ENCODE measurements around the gene IRF2BPL. TPM values are rescaled to one million over a fixed set of nuclear protein-coding genes. Genes with fewer than 3 reads are reported as not detected.

The IRF2BPL gene
- polyA plus RNA-seq, 1 donor (not counting 4 experiments of a cell fraction or from before 2014, with no cell fraction given): 5.6 TPM

- no peaks in the 10 kb centered on the region for H3K79me2 ChIP-seq (ENCODE audit: control insufficient read depth, insufficient read depth, low read length)
- no peak overlapping the region for H2AFZ ChIP-seq (ENCODE audit: control insufficient read depth, low read length)
- H3K36me3 ChIP-seq (ENCODE audit: control insufficient read depth in 2 of 2, extremely low read depth in 1 of 2, insufficient read depth in 2 of 2, low read length in 2 of 2): no peaks in the 10 kb centered on the region
- H3K4me1 ChIP-seq (ENCODE audit: control insufficient read depth, extremely low read depth, insufficient read depth, low read length): peaks cover 46% of the 10 kb centered on the region
- dilution Hi-C loops (cut with MboI; ENCODE audit: extremely low pct_ligation_motif_present, low sequenced_read_pairs): no loop called here
- no peaks in the 10 kb centered on the region for H3K9me3 ChIP-seq (ENCODE audit: control insufficient read depth, low read depth, low read length)
- H3K4me2 ChIP-seq (ENCODE audit: control insufficient read depth, extremely low read depth, insufficient read depth, low read depth, low read length): no peak overlapping the region
- peak; percentile 86 for DNase-seq (ENCODE audit: low read depth, low spot score)
- no peaks in the 10 kb centered on the region for H3K27me3 ChIP-seq (ENCODE audit: control insufficient read depth, extremely low read depth, insufficient read depth, low read length)
- peak overlapping the region; percentile 7 for H3K27ac ChIP-seq (ENCODE audit: control insufficient read depth, insufficient read depth, low read length)
- no peak overlapping the region for H3K9ac ChIP-seq (ENCODE audit: control insufficient read depth, extremely low read depth, insufficient read depth, low read length)
- no peak for TF ChIP-seq EZH2 (IDR thresholded peaks at IDR 0.05; ENCODE audit: low read length)
- TF ChIP-seq CTCF (optimal IDR thresholded peaks at IDR 0.05 in 1 of 3, IDR thresholded peaks at IDR 0.05 in 1 of 3, conservative IDR thresholded peaks at IDR 0.05 in 1 of 3; ENCODE audit: extremely low read depth in 1 of 3, insufficient read depth in 2 of 3, low read length in 3 of 3): no peak
- peak; percentile 98 for FAIRE-seq
- no peaks in the 10 kb centered on the region for H4K20me1 ChIP-seq (ENCODE audit: control insufficient read depth, extremely low read depth, insufficient read depth, low read length)
- no peak overlapping the region for H3K4me3 ChIP-seq (ENCODE audit: control insufficient read depth in 2 of 3, extremely low read depth in 1 of 3, insufficient read depth in 2 of 3, low read depth in 1 of 3, low read length in 3 of 3)
- no peaks in the 10 kb centered on the region for H3K9me1 ChIP-seq (ENCODE audit: control insufficient read depth, extremely low read depth, insufficient read depth, low read length)
Measured at GRCh38 chr14:77009014-77009413, 19.5 kb downstream of the IRF2BPL start.

- Histone ChIP-seq H3K9me1 (ENCODE audit: control insufficient read depth, extremely low read depth, insufficient read depth, low read length) (no peaks in the 10 kb centered on the region), H3K36me3 (ENCODE audit: control insufficient read depth in 2 of 2, extremely low read depth in 1 of 2, insufficient read depth in 2 of 2, low read length in 2 of 2) (no peaks in the 10 kb centered on the region), H3K27me3 (ENCODE audit: control insufficient read depth, extremely low read depth, insufficient read depth, low read length) (no peaks in the 10 kb centered on the region), H3K79me2 (ENCODE audit: control insufficient read depth, insufficient read depth, low read length) (no peaks in the 10 kb centered on the region), H3K4me1 (ENCODE audit: control insufficient read depth, extremely low read depth, insufficient read depth, low read length) (peaks cover 46% of the 10 kb centered on the region), H4K20me1 (ENCODE audit: control insufficient read depth, extremely low read depth, insufficient read depth, low read length) (no peaks in the 10 kb centered on the region), H2AFZ (ENCODE audit: control insufficient read depth, low read length) (no peak overlapping the region), H3K9ac (ENCODE audit: control insufficient read depth, extremely low read depth, insufficient read depth, low read length) (no peak overlapping the region), H3K4me3 (ENCODE audit: control insufficient read depth in 2 of 3, extremely low read depth in 1 of 3, insufficient read depth in 2 of 3, low read depth in 1 of 3, low read length in 3 of 3) (no peak overlapping the region), H3K4me2 (ENCODE audit: control insufficient read depth, extremely low read depth, insufficient read depth, low read depth, low read length) (peak overlapping the region; percentile 79), H3K27ac (ENCODE audit: control insufficient read depth, insufficient read depth, low read length) (peak overlapping the region; percentile 79), H3K9me3 (ENCODE audit: control insufficient read depth, low read depth, low read length) (no peaks in the 10 kb centered on the region)
- TF ChIP-seq CTCF (optimal IDR thresholded peaks at IDR 0.05 in 1 of 3, IDR thresholded peaks at IDR 0.05 in 1 of 3, conservative IDR thresholded peaks at IDR 0.05 in 1 of 3; ENCODE audit: extremely low read depth in 1 of 3, insufficient read depth in 2 of 3, low read length in 3 of 3) (no peak), EZH2 (IDR thresholded peaks at IDR 0.05; ENCODE audit: low read length) (no peak)
- FAIRE-seq (no peak), DNase-seq (ENCODE audit: low read depth, low spot score) (no peak)
- dilution Hi-C loops (cut with MboI; ENCODE audit: extremely low pct_ligation_motif_present, low sequenced_read_pairs): no loop called here
Measured at GRCh38 chr14:77008541-77008940, 20.0 kb downstream of the IRF2BPL start.
